Neural crest cell (in vitro differentiated cells): ENCODE results near the gene AURKB. TPM values are rescaled to one million over a fixed set of nuclear protein-coding genes. Genes with fewer than 3 reads are reported as not detected.
A peak's percentile ranks its signal among the peaks of the same experiment; 100 is the strongest.

Experiments used
- DNase-seq: peaks from one replicate; pipeline ENCODE4 v3.0.0; 2021; ENCODE audit warnings: low read depth, mixed read lengths, low spot score
- H3K27ac Mint-ChIP-seq: one replicate; pipeline ENCODE4 v1.8.0; 2021; ENCODE audit warnings: mild to moderate bottlenecking, mixed read lengths; ENCODE audit not compliant: unreplicated experiment
- H3K27me3 Mint-ChIP-seq: 2 replicates; pipeline ENCODE4 v1.8.0; 2021; ENCODE audit warnings: low read depth, mild to moderate bottlenecking, mixed read lengths
- H3K36me3 Mint-ChIP-seq: 2 replicates; pipeline ENCODE4 v1.8.0; 2021; ENCODE audit warnings: low read depth, mild to moderate bottlenecking, mixed read lengths
- H3K4me1 Mint-ChIP-seq: 2 replicates; pipeline ENCODE4 v1.8.0; 2021; ENCODE audit warnings: mixed read lengths
- H3K4me3 Mint-ChIP-seq: one replicate; pipeline ENCODE4 v1.8.0; 2021; ENCODE audit warnings: mild to moderate bottlenecking, mixed read lengths
- H3K9me3 Mint-ChIP-seq: 2 replicates; pipeline ENCODE4 v1.8.0; 2021; ENCODE audit warnings: mixed read lengths
- total RNA-seq: library from RNA; stranded (reverse); gene quantifications from 2 replicates; pipeline ENCODE4 v1.2.1, GENCODE V29; 2021
- TF ChIP-seq, protein P1 (sequence below): fragments of 200-600 bp; sonication (generic); conservative IDR thresholded peaks from 2 replicates; pipeline ENCODE4 v1.5.0; 2021; ENCODE audit warnings: antibody characterized with exemption, mild to moderate bottlenecking

Gene AURKB
- total RNA-seq, 1 donor from 2014 or later = 176 TPM

- Mint-ChIP-seq H3K36me3 (peaks cover 26% of the 10 kb centered on the region), H3K27me3 (peaks cover 2% of the 10 kb centered on the region), H3K27ac (no peak overlapping the region), H3K4me3 (peak overlapping the region; percentile 73), H3K4me1 (peaks cover 32% of the 10 kb centered on the region), H3K9me3 (peaks cover 2% of the 10 kb centered on the region)
- TF ChIP-seq, protein P1, sequence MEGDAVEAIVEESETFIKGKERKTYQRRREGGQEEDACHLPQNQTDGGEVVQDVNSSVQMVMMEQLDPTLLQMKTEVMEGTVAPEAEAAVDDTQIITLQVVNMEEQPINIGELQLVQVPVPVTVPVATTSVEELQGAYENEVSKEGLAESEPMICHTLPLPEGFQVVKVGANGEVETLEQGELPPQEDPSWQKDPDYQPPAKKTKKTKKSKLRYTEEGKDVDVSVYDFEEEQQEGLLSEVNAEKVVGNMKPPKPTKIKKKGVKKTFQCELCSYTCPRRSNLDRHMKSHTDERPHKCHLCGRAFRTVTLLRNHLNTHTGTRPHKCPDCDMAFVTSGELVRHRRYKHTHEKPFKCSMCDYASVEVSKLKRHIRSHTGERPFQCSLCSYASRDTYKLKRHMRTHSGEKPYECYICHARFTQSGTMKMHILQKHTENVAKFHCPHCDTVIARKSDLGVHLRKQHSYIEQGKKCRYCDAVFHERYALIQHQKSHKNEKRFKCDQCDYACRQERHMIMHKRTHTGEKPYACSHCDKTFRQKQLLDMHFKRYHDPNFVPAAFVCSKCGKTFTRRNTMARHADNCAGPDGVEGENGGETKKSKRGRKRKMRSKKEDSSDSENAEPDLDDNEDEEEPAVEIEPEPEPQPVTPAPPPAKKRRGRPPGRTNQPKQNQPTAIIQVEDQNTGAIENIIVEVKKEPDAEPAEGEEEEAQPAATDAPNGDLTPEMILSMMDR = no peak
- no peak for DNase-seq
Measured at GRCh38 chr17:8204761-8205555, 5.4 kb downstream of the AURKB start.

GRCh38 chr17:8192070-8192815 is 18.1 kb downstream of the AURKB start:
- H3K4me1 Mint-ChIP-seq = peaks cover 15% of the 10 kb centered on the region

DNA sequence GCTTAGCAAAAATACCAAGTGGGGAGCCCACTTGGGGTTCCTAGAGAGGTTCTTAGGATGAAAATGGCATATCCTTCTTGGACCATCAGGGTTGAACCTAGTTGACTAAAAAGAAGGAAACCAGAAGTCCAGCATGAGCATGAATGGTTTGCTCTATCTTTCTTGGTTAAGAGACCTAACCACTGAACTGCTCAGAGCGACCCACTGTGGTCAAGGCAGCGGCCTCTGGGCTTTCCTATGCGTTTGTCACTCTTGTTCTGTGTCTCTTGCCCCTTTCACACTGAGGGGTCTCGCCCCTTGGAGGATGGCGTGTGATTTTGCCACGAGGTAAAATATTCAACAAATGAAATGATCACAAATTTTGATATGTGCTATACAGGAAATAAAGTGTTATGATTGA is 19.9 kb downstream of the AURKB start:
- peak overlapping the region; percentile 90 for H3K4me3 Mint-ChIP-seq
- H3K27ac Mint-ChIP-seq = no peak overlapping the region
- TF ChIP-seq, protein P1 = no peak
- no peaks in the 10 kb centered on the region for H3K36me3 Mint-ChIP-seq
- H3K27me3 Mint-ChIP-seq = peaks cover 3% of the 10 kb centered on the region
- no peaks in the 10 kb centered on the region for H3K9me3 Mint-ChIP-seq
- peaks cover 15% of the 10 kb centered on the region for H3K4me1 Mint-ChIP-seq
- DNase-seq = no peak

More at GRCh38 chr17:8192070-8192815, 18.1 kb downstream of the AURKB start:
- TF ChIP-seq, protein P1 = no peak
- H3K36me3 Mint-ChIP-seq = no peaks in the 10 kb centered on the region
- DNase-seq = peak; percentile 59
- no peaks in the 10 kb centered on the region for H3K9me3 Mint-ChIP-seq
- no peak overlapping the region for H3K4me3 Mint-ChIP-seq
- peaks cover 5% of the 10 kb centered on the region for H3K27me3 Mint-ChIP-seq
- H3K27ac Mint-ChIP-seq = no peak overlapping the region

- peak within 1 kb of the TSS; percentile 90 for H3K4me3 Mint-ChIP-seq
- DNase-seq = peak; percentile 84
- TF ChIP-seq, protein P1 = no peak
- H3K36me3 Mint-ChIP-seq = no peaks in the 10 kb centered on the region
- no peaks in the 10 kb centered on the region for H3K9me3 Mint-ChIP-seq
- no peak within 1 kb of the TSS for H3K27ac Mint-ChIP-seq
- peaks cover 3% of the 10 kb centered on the region for H3K27me3 Mint-ChIP-seq
- H3K4me1 Mint-ChIP-seq = peaks cover 15% of the 10 kb centered on the region
Measured at GRCh38 chr17:8189711-8190477, 20.5 kb downstream of the AURKB start, which contains the start of gene BORCS6. Gene BORCS6 (minus strand): TSS chr17:8190180. CDS start chr17:8190140, 40 bp downstream.

DNA sequence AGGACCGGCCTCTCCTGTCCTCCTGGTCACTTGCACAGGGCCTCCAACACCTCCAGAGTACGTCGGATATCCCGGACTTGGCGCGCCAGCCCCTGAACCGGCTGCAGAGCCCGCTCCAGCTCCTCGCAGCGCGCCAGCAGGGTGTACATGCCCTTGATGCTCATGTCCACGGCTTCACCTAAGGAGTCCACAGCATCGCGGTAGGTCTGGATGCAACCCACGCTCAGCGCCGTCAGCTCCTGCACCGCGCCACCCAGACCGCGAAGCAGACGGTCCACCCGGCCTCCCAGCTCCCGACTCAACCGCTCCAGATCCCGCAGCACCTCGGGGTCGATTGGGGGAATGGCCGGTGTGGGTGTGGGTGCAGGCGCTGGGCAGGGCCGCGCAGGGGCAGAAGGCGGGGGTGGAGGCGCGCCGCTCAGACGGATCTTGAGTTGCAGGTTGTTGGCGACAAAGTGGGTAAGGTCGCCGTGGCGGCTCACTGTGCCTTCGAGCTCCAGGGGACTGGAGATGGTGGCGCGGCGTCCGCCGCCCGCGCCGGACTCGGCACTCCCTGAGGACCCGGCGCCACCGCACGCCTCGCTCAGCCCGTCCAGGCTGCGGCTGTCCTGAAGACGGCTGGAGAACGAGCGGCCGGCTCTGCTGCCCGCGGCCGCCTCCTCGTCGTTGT is 21.2 kb downstream of the AURKB start:
- H3K4me1 Mint-ChIP-seq = peaks cover 15% of the 10 kb centered on the region
- TF ChIP-seq, protein P1 = no peak
- H3K27ac Mint-ChIP-seq = no peak overlapping the region
- no peaks in the 10 kb centered on the region for H3K36me3 Mint-ChIP-seq
- H3K9me3 Mint-ChIP-seq = no peaks in the 10 kb centered on the region
- no peak for DNase-seq
- peak overlapping the region; percentile 90 for H3K4me3 Mint-ChIP-seq
- H3K27me3 Mint-ChIP-seq = peaks cover 3% of the 10 kb centered on the region
